ENCODE results near the gene ACBD4. TPM values are rescaled to one million over a fixed set of nuclear protein-coding genes. Genes with fewer than 3 reads are reported as not detected.

ACBD4 gene
- total and polyA plus RNA-seq, 2 of the 13 experiments (the other 11 are each of a cell fraction or from before 2014, with no cell fraction given) = 16.1 to 26.9 TPM

- TF ChIP-seq RERE (CRISPR knock-in tag; IDR thresholded peaks at IDR 0.05; ENCODE audit: low read depth) = no peak
Measured at GRCh38 chr17:45175759-45176115, 40.2 kb downstream of the ACBD4 start (continued).

GRCh38 chr17:45177563-45177962, 42.1 kb downstream of the ACBD4 start:
- Histone ChIP-seq H3K27ac (ENCODE audit: extremely low read length, insufficient read depth, low read length) (no peak overlapping the region), H3K79me2 (ENCODE audit: insufficient read depth, low read length) (no peaks in the 10 kb centered on the region), H3K4me1 (ENCODE audit: insufficient read depth, low read length) (peaks cover 52% of the 10 kb centered on the region), H3K4me3 (replicated peaks in 1 of 3; ENCODE audit: insufficient read depth in 1 of 3, low read depth in 2 of 3, low read length in 3 of 3) (no peak overlapping the region), H3K9ac (ENCODE audit: insufficient read depth, low read depth, low read length) (no peak overlapping the region), H3K27me3 (ENCODE audit: control insufficient read depth in 1 of 2, insufficient read depth in 2 of 2, low read length in 2 of 2) (no peaks in the 10 kb centered on the region), H2AFZ (ENCODE audit: low read length) (no peak overlapping the region), H4K20me1 (ENCODE audit: insufficient read depth, low read length) (no peaks in the 10 kb centered on the region), H3K4me2 (ENCODE audit: low read depth, low read length) (peak overlapping the region; percentile 8; the same call in 1 of the 2 replicates), H3K36me3 (replicated peaks in 1 of 2; ENCODE audit: control insufficient read depth in 1 of 2, insufficient read depth in 2 of 2, low read length in 2 of 2) (no peaks in the 10 kb centered on the region), H3K9me3 (ENCODE audit: low read length) (no peaks in the 10 kb centered on the region)
- intact Hi-C loops (cut with micrococcal nuclease; ENCODE audit: unreplicated experiment) = no loop called here
- 87% methylated on average over 6 of the region's 7 CpGs for WGBS (ENCODE audit: low lambda C conversion rate)
- ChIA-PET POLR2A (interaction anchor here (2.5 to 24.3 kb wide), 2 partner anchors 20 to 23 kb away, joined by 11 to 2487 read pairs; partner anchors contain the start of genes HEXIM1 and HEXIM2), CTCF (ENCODE audit: low intra/inter-chr PET ratio, low total read pairs) (no interaction called here)
- FAIRE-seq (no peak), ATAC-seq (no peak), DNase-seq (ENCODE audit: low spot score) (no peak)
- in situ Hi-C loops (cut with HindIII; ENCODE audit: extremely low pct_ligation_motif_present, low pct_unique_long_range_greater_than_20kb) = no loop called here
- no TSS peak for BruUV-seq (replicated peaks)
- TF ChIP-seq USF2 (IDR thresholded peaks at IDR 0.05; ENCODE audit: low read depth, low read length) (no peak), USF2 (CRISPR knock-in tag; IDR thresholded peaks at IDR 0.05; ENCODE audit: borderline replicate concordance) (no peak), ZNF629 (CRISPR knock-in tag; conservative IDR thresholded peaks at IDR 0.05) (no peak), ATF6 (CRISPR knock-in tag; conservative IDR thresholded peaks at IDR 0.05) (no peak), KMT2A (CRISPR knock-in tag; IDR thresholded peaks at IDR 0.05) (no peak), RBAK (CRISPR knock-in tag; IDR thresholded peaks at IDR 0.05) (no peak), ZNF263 (CRISPR knock-in tag; IDR thresholded peaks at IDR 0.05) (no peak), CBX2 (IDR thresholded peaks at IDR 0.05; ENCODE audit: low read depth, low read length) (no peak), CBX2 (CRISPR knock-in tag; IDR thresholded peaks at IDR 0.05; ENCODE audit: low read depth) (no peak), ZNF136 (CRISPR knock-in tag; IDR thresholded peaks at IDR 0.05; ENCODE audit: low read depth) (no peak), HES4 (CRISPR knock-in tag; IDR thresholded peaks at IDR 0.05; ENCODE audit: borderline replicate concordance) (no peak), SSRP1 (CRISPR knock-in tag; IDR thresholded peaks at IDR 0.05) (no peak), PHB2 (IDR thresholded peaks at IDR 0.05; ENCODE audit: partially characterized antibody) (no peak), FLYWCH1 (CRISPR knock-in tag; IDR thresholded peaks at IDR 0.05) (no peak), PITX1 (CRISPR knock-in tag; IDR thresholded peaks at IDR 0.05) (no peak)
